Liver (tissue), 9 donors: ENCODE data around the gene WIF1. TPM values are rescaled to one million over a fixed set of nuclear protein-coding genes. Genes with fewer than 3 reads are reported as not detected.

Experiments
- DNase-seq: peaks from one replicate; pipeline ENCODE4 v3.0.0-alpha.2; 2017; ENCODE audit warnings: low spot score
- H3K27ac ChIP-seq, 2 donors: one replicate each; pipeline ENCODE4 v1.7.0; 2013; ENCODE audit warnings: inconsistent platforms in 2 of 2, low read length in 2 of 2, control low read depth in 1 of 2, low read depth in 1 of 2, mild to moderate bottlenecking in 1 of 2
- H3K27me3 ChIP-seq, 4 donors: one replicate each; pipeline versions ENCODE4 v1.6.1 to v1.7.0; 2013; ENCODE audit warnings: low read length in 3 of 4, inconsistent platforms in 1 of 4, mild to moderate bottlenecking in 1 of 4, moderate library complexity in 1 of 4; ENCODE audit not compliant: control insufficient read depth in 4 of 4, insufficient read depth in 4 of 4
- H3K36me3 ChIP-seq, 4 donors: one replicate each; pipeline versions ENCODE4 v1.6.1 to v1.7.0; 2013; ENCODE audit warnings: low read length in 3 of 4, mild to moderate bottlenecking in 3 of 4, low read depth in 1 of 4, moderate library complexity in 1 of 4; ENCODE audit not compliant: control insufficient read depth in 4 of 4, insufficient read depth in 3 of 4
- H3K4me1 ChIP-seq, 4 donors: one replicate each; pipeline versions ENCODE4 v1.6.1 to v1.7.0; 2013; ENCODE audit warnings: low read length in 3 of 4, mild to moderate bottlenecking in 3 of 4, moderate library complexity in 1 of 4; ENCODE audit not compliant: control insufficient read depth in 4 of 4, insufficient read depth in 4 of 4
- H3K4me3 ChIP-seq, 3 donors: one replicate each; pipeline versions ENCODE4 v1.6.1 to v1.7.0; 2013; ENCODE audit warnings: low read length in 3 of 3, control low read depth in 1 of 3, low read depth in 1 of 3, mild to moderate bottlenecking in 1 of 3
- H3K9ac ChIP-seq, 2 donors: one replicate each; pipeline ENCODE4 v1.7.0; 2013; ENCODE audit warnings: low read length in 2 of 2, mild to moderate bottlenecking in 2 of 2, moderate library complexity in 2 of 2, control low read depth in 1 of 2, low read depth in 1 of 2
- H3K9me3 ChIP-seq, 4 donors: one replicate each; pipeline versions ENCODE4 v1.6.1 to v1.7.0; 2013; ENCODE audit warnings: low read length in 3 of 4; ENCODE audit not compliant: control insufficient read depth in 4 of 4
- ATF3 ChIP-seq: IDR thresholded peaks from 2 replicates; pipeline ENCODE4 v1.6.1; 2016; ENCODE audit warnings: antibody characterized with exemption
- EGR1 ChIP-seq, 2 donors: IDR thresholded peaks; 2 replicates each; pipeline ENCODE4 v1.6.1; 2016 to 2018; ENCODE audit warnings: antibody characterized with exemption in 2 of 2, low read depth in 2 of 2
- FOXA1 ChIP-seq: IDR thresholded peaks from 2 replicates; pipeline ENCODE4 v1.6.1; 2016; ENCODE audit warnings: antibody characterized with exemption
- FOXA2 ChIP-seq: IDR thresholded peaks from 2 replicates; pipeline ENCODE4 v1.6.1; 2016; ENCODE audit warnings: antibody characterized with exemption
- HNF4G ChIP-seq: IDR thresholded peaks from 2 replicates; pipeline ENCODE4 v1.6.1; 2016; ENCODE audit warnings: antibody characterized with exemption
- MAX ChIP-seq: IDR thresholded peaks from 2 replicates; pipeline ENCODE4 v1.6.1; 2016; ENCODE audit warnings: antibody characterized with exemption
- NR2F2 ChIP-seq: IDR thresholded peaks from 2 replicates; pipeline ENCODE4 v1.6.1; 2016; ENCODE audit warnings: antibody characterized with exemption
- RAD21 ChIP-seq, 2 donors: IDR thresholded peaks; 2 replicates each; pipeline ENCODE4 v1.6.1; 2016; ENCODE audit warnings: antibody characterized with exemption in 2 of 2, mild to moderate bottlenecking in 2 of 2
- SP1 ChIP-seq: IDR thresholded peaks from 2 replicates; pipeline ENCODE4 v1.6.1; 2018; ENCODE audit warnings: antibody characterized with exemption, mild to moderate bottlenecking
- TAF1 ChIP-seq: conservative IDR thresholded peaks from 2 replicates; pipeline ENCODE4 v1.6.1; 2016; ENCODE audit warnings: antibody characterized with exemption, mild to moderate bottlenecking
- ZBTB33 ChIP-seq: IDR thresholded peaks from 2 replicates; pipeline ENCODE4 v1.6.1; 2016; ENCODE audit warnings: antibody characterized with exemption
- WGBS: extraction: QIAGEN DNeasy Blood & Tissue Kit; methylation state at CpG from one replicate; pipeline ENCODE4 v1.1.7; 2013; 5-methylcytosine and 5-hydroxymethylcytosine counted together
- polyA plus RNA-seq, 2 donors: library from polyadenylated mRNA; stranded (reverse) in 1 of 2; unstranded in 1 of 2; fragments of 200-250 nt in 1 of 2; fragments of >200 nt in 1 of 2; fragmentation: Nextera tagmentation in 1 of 2; extraction: Ambion mirVana in 1 of 2; gene quantifications; one replicate each; pipeline versions ENCODE4 v1.2.1 to v1.2.3, GENCODE V29; 2013 to 2015
- total RNA-seq, 2 donors: library from RNA; depleted of rRNA; stranded (reverse); fragments of >200 nt; gene quantifications; one replicate each; pipeline ENCODE4 v1.2.3, GENCODE V29; 2014
- donor health status: healthy.
- donor health status: healthy.
- donor health status: healthy.
- donor health status: healthy.
- donor health status: healthy.

The WIF1 gene
- total and polyA plus RNA-seq, 4 donors = not detected

GRCh38 chr12:65121956-65122469, 908 bp upstream of the WIF1 start:
- Histone ChIP-seq H3K4me3 (no peak overlapping the region), H3K9ac (no peak overlapping the region), H3K4me1 (peaks cover 0 to 9% (median 3%) of the 10 kb centered on the region in 4 donors), H3K9me3 (no peaks in the 10 kb centered on the region), H3K27ac (no peak overlapping the region), H3K36me3 (no peaks in the 10 kb centered on the region), H3K27me3 (peaks cover 0 to 32% (median 3%) of the 10 kb centered on the region in 4 donors)
- TF ChIP-seq TAF1 = no peak
- TF ChIP-seq EGR1 (IDR thresholded peaks at IDR 0.05; ENCODE audit: low read depth in 2 of 2) = no peak
- DNase-seq = no peak
- 85% methylated on average over 34 of the region's 34 CpGs for WGBS

- H3K27ac ChIP-seq = no peak overlapping the region
- TF ChIP-seq ATF3 (no peak), ZBTB33 (no peak), MAX (no peak), RAD21 (IDR thresholded peaks at IDR 0.05) (no peak), SP1 (no peak), FOXA1 (no peak), NR2F2 (no peak), TAF1 (no peak)
- no peak for DNase-seq
- peaks cover 0 to 21% (median 2%) of the 10 kb centered on the region in 4 donors for H3K27me3 ChIP-seq
- WGBS = 82% methylated on average over 3 of the region's 3 CpGs
- H3K9ac ChIP-seq = no peak overlapping the region
- no peak overlapping the region for H3K4me3 ChIP-seq
- no peaks in the 10 kb centered on the region for H3K36me3 ChIP-seq
- H3K9me3 ChIP-seq = no peaks in the 10 kb centered on the region
- H3K4me1 ChIP-seq = peaks cover 0 to 9% (median 3%) of the 10 kb centered on the region in 4 donors
Measured at GRCh38 chr12:65119063-65119462, 2.0 kb downstream of the WIF1 start.

- no peak for DNase-seq
- Histone ChIP-seq H3K4me3 (no peak overlapping the region), H3K36me3 (no peaks in the 10 kb centered on the region), H3K4me1 (no peaks in the 10 kb centered on the region), H3K27ac (no peak overlapping the region), H3K27me3 (peaks cover 0 to 8% (median 0%) of the 10 kb centered on the region in 4 donors), H3K9me3 (peaks cover 0 to 3% (median 0%) of the 10 kb centered on the region in 4 donors), H3K9ac (no peak overlapping the region)
- WGBS = 13% methylated on average over 1 of the region's 1 CpG
- TF ChIP-seq HNF4G (no peak), SP1 (no peak), FOXA2 (no peak), ZBTB33 (no peak)
Measured at GRCh38 chr12:65113621-65114035, 7.5 kb downstream of the WIF1 start.
